IMR-90 (cell line): ENCODE measurements around the gene CXCL11. TPM values are rescaled to one million over a fixed set of nuclear protein-coding genes. Genes with fewer than 3 reads are reported as not detected.

ENCODE experiments used
- polyA plus RNA-seq, 3 experiments: library from polyadenylated mRNA; depleted of rRNA; stranded (reverse); fragments of >200 nt; gene quantifications; 2 replicates each; pipeline ENCODE4 v1.2.3, GENCODE V29; 2012; ENCODE audit warnings: low replicate concordance in 1 of 3
- total RNA-seq: library from RNA; depleted of rRNA; stranded (reverse); fragments of >200 nt; gene quantifications from 2 replicates; pipeline ENCODE4 v1.2.3, GENCODE V29; 2012; rRNA removed

Gene CXCL11
- total and polyA plus RNA-seq, 2 of the 4 experiments (the other 2 are of a cell fraction) = under 0.01 TPM; not detected in 1

Other genes starting within 250 kb of the CXCL11 start
- not detected in 2 replicates for gene PPEF2, start 133.6 kb downstream of the CXCL11 start, total RNA-seq
- not detected in 2 replicates for gene PPEF2, start 133.6 kb downstream of the CXCL11 start, polyA plus RNA-seq (2012; rRNA removed)
- 15.8 and 17.6 TPM in 2 replicates for gene NAAA, start 95.1 kb downstream of the CXCL11 start, total RNA-seq
- gene NAAA, start 95.1 kb downstream of the CXCL11 start, polyA plus RNA-seq (2012; rRNA removed) = 25.3 and 26.4 TPM in 2 replicates
- 27.4 and 35.3 TPM in 2 replicates for gene SDAD1, start 45.1 kb downstream of the CXCL11 start, total RNA-seq
- gene SDAD1, start 45.1 kb downstream of the CXCL11 start, polyA plus RNA-seq (2012; rRNA removed) = 14.4 and 16.8 TPM in 2 replicates
- gene CXCL9, start 28.6 kb downstream of the CXCL11 start, total RNA-seq = not detected in 2 replicates
- gene CXCL9, start 28.6 kb downstream of the CXCL11 start, polyA plus RNA-seq (2012; rRNA removed) = not detected in 2 replicates
- 0.18 and 0.28 TPM in 2 replicates for gene CXCL10, start 12.6 kb downstream of the CXCL11 start, total RNA-seq
- 0.14 and 0.15 TPM in 2 replicates for gene CXCL10, start 12.6 kb downstream of the CXCL11 start, polyA plus RNA-seq (2012; rRNA removed)
- gene ART3, start 38.6 kb upstream of the CXCL11 start, total RNA-seq = not detected in 2 replicates
- 0.15 and 0.30 TPM in 2 replicates for gene ART3, start 38.6 kb upstream of the CXCL11 start, polyA plus RNA-seq (2012; rRNA removed)
- 44.4 and 62.8 TPM in 2 replicates for gene NUP54, start 112.3 kb upstream of the CXCL11 start, total RNA-seq
- gene NUP54, start 112.3 kb upstream of the CXCL11 start, polyA plus RNA-seq (2012; rRNA removed) = 19.2 and 24.6 TPM in 2 replicates
- gene SCARB2, start 177.8 kb upstream of the CXCL11 start, total RNA-seq = 89.7 and 102 TPM in 2 replicates
- 56.5 and 69.2 TPM in 2 replicates for gene SCARB2, start 177.8 kb upstream of the CXCL11 start, polyA plus RNA-seq (2012; rRNA removed)
- gene FAM47E, start 215.7 kb upstream of the CXCL11 start, total RNA-seq = under 0.01 TPM in 1 of 2 replicates, not detected in the other
- 0.05 TPM in 1 of 2 replicates, not detected in the other for gene FAM47E, start 215.7 kb upstream of the CXCL11 start, polyA plus RNA-seq (2012; rRNA removed)